Measurements from ENCODE around the gene TWIST2. TPM values are rescaled to one million over a fixed set of nuclear protein-coding genes. Genes with fewer than 3 reads are reported as not detected.

TWIST2 gene
- total RNA-seq, 3 donors from 2014 or later = 1.1 to 13.4 (median 3.1) TPM

- DNase-seq = no peak
- no peaks in the 10 kb centered on the region for H3K9me3 ChIP-seq
- ATAC-seq = no peak
- H3K4me1 ChIP-seq (ENCODE audit: low read depth) = peaks cover 7% of the 10 kb centered on the region
- no peak overlapping the region for H3K4me3 ChIP-seq
- no peaks in the 10 kb centered on the region for H3K36me3 ChIP-seq (ENCODE audit: low read depth)
- intact Hi-C loops (cut with DNase I, micrococcal nuclease) = no loop called here
- no peak for TF ChIP-seq CTCF (IDR thresholded peaks at IDR 0.05)
Measured at GRCh38 chr2:238865744-238866355, 18.0 kb downstream of the TWIST2 start.

- no peak for ATAC-seq
- Histone ChIP-seq H3K4me3 (no peak overlapping the region), H3K4me1 (ENCODE audit: low read depth) (peaks cover 7% of the 10 kb centered on the region), H3K9me3 (no peaks in the 10 kb centered on the region), H3K36me3 (ENCODE audit: low read depth) (no peaks in the 10 kb centered on the region)
- intact Hi-C loops (cut with DNase I, micrococcal nuclease) = no loop called here
- DNase-seq = no peak
- no peak for TF ChIP-seq CTCF (IDR thresholded peaks at IDR 0.05)
Measured at GRCh38 chr2:238866656-238867277, 18.9 kb downstream of the TWIST2 start.

- Histone ChIP-seq H3K4me3 (no peak overlapping the region), H3K36me3 (ENCODE audit: low read depth) (no peaks in the 10 kb centered on the region), H3K9me3 (no peaks in the 10 kb centered on the region), H3K4me1 (ENCODE audit: low read depth) (peaks cover 7% of the 10 kb centered on the region)
- DNase-seq (no peak), ATAC-seq (no peak)
- no peak for TF ChIP-seq CTCF (IDR thresholded peaks at IDR 0.05)
- intact Hi-C loops (cut with DNase I, micrococcal nuclease) = no loop called here
Measured at GRCh38 chr2:238868067-238868524, 20.2 kb downstream of the TWIST2 start.

GRCh38 chr2:238868616-238869292, 20.9 kb downstream of the TWIST2 start:
- Histone ChIP-seq H3K4me3 (no peak overlapping the region), H3K4me1 (ENCODE audit: low read depth) (peaks cover 7% of the 10 kb centered on the region), H3K9me3 (no peaks in the 10 kb centered on the region), H3K36me3 (ENCODE audit: low read depth) (no peaks in the 10 kb centered on the region)
- DNase-seq (no peak), ATAC-seq (no peak)
- no peak for TF ChIP-seq CTCF (IDR thresholded peaks at IDR 0.05)
- intact Hi-C loops (cut with DNase I, micrococcal nuclease) = no loop called here

- ATAC-seq (no peak), DNase-seq (no peak)
- TF ChIP-seq CTCF (IDR thresholded peaks at IDR 0.05) = no peak
- H3K9me3 ChIP-seq = no peaks in the 10 kb centered on the region
- H3K4me3 ChIP-seq = no peak overlapping the region
- intact Hi-C loops (cut with DNase I, micrococcal nuclease) = no loop called here
- no peaks in the 10 kb centered on the region for H3K36me3 ChIP-seq (ENCODE audit: low read depth)
- peaks cover 4% of the 10 kb centered on the region for H3K4me1 ChIP-seq (ENCODE audit: low read depth)
Measured at GRCh38 chr2:238869293-238870124, 21.6 kb downstream of the TWIST2 start.

Measured in mucosa of descending colon (tissue), 3 donors.